Fibroblast of mammary gland (primary cell): ENCODE measurements around the gene RPL31.
A peak's percentile ranks its signal among the peaks of the same experiment; 100 is the strongest.

Source experiments
- DNase-seq: peaks from one replicate; pipeline ENCODE4 v3.0.0-alpha.2; 2010; ENCODE audit warnings: low read depth
- H3K4me3 ChIP-seq: 2 replicates; pipeline ENCODE4 v1.5.1; 2011; ENCODE audit warnings: low read depth, mild to moderate bottlenecking, low read length, moderate library complexity; ENCODE audit not compliant: control insufficient read depth
- TF ChIP-seq, protein P1 (sequence below): conservative IDR thresholded peaks from 2 replicates; pipeline ENCODE4 v1.5.1; 2011; ENCODE audit warnings: low read depth, low read length, inconsistent platforms; ENCODE audit not compliant: control insufficient read depth, insufficient read depth

RPL31 gene

DNA sequence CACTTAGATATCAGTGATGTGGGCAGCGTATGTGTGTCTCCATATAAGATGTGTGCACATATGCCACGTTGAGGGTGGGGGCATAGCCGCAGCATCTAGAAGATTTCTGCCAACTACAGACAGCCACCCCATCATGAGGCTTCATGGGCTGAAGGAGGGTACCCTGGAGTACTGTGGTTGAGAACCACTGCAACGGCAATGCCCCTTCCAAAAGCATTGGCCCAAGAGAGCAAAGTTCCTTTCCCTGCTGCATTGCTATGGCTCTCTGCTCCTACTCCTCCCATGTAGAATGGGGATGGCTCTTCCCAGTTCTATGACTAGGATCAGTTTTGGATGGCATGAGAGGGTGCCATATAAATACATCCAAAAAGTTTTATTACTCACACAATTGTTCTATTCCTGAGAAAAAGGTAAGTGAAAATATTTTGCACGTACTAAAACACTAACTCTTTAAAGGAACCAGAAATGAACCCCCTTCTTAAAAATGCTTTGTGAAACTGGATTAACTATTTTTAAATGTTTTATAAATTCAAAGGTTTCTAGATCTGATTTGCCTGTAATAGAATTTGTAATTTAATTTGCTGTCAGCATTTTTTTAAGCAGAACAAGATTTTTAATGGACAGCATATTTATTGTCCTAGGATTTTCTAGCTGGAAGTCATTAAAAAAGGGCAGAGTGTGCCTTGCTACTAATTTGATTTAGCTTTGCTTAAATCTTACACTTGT is 4.4 kb upstream of the RPL31 start:
- TF ChIP-seq, protein P1, sequence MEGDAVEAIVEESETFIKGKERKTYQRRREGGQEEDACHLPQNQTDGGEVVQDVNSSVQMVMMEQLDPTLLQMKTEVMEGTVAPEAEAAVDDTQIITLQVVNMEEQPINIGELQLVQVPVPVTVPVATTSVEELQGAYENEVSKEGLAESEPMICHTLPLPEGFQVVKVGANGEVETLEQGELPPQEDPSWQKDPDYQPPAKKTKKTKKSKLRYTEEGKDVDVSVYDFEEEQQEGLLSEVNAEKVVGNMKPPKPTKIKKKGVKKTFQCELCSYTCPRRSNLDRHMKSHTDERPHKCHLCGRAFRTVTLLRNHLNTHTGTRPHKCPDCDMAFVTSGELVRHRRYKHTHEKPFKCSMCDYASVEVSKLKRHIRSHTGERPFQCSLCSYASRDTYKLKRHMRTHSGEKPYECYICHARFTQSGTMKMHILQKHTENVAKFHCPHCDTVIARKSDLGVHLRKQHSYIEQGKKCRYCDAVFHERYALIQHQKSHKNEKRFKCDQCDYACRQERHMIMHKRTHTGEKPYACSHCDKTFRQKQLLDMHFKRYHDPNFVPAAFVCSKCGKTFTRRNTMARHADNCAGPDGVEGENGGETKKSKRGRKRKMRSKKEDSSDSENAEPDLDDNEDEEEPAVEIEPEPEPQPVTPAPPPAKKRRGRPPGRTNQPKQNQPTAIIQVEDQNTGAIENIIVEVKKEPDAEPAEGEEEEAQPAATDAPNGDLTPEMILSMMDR: no peak
- no peak for DNase-seq
- no peak overlapping the region for H3K4me3 ChIP-seq

DNA sequence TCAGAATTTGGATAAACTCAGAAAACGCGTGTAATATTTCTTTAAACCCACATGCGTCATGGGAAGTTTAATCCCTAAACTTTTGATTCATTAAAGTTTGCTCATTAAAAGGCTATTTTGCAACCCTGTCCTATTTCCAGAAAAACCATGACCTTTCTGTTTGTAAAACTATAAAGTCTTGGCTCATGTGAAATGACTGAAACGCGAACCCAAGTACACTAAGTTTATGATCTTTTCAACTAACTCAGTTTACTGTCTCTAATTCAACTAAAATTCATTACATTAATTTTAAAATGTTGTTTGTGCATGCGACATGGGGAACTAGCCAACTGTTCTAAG is 3.9 kb upstream of the RPL31 start:
- H3K4me3 ChIP-seq: no peak overlapping the region
- TF ChIP-seq, protein P1: no peak
- DNase-seq: peak; percentile 63

DNA sequence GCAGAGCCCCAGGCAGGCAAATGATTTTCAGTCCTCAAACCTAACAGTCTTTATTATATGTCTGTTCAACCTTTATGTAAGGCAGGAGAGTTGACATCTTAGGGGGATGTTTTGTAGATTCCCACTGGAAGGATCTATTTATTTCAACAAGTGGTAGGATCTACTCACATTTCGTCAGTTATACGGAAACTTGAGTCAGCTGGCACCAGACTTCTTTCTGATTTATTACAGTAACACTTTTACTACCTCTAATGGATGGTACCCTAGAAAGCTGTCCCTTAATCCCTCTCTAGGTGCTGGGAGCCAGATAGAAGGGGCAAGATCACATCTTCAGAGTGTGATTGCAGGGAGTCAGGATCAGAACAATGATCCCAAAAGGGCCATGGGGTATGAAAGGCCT is 2.1 kb upstream of the RPL31 start:
- H3K4me3 ChIP-seq: no peak overlapping the region
- no peak for DNase-seq
- TF ChIP-seq, protein P1: no peak

DNA sequence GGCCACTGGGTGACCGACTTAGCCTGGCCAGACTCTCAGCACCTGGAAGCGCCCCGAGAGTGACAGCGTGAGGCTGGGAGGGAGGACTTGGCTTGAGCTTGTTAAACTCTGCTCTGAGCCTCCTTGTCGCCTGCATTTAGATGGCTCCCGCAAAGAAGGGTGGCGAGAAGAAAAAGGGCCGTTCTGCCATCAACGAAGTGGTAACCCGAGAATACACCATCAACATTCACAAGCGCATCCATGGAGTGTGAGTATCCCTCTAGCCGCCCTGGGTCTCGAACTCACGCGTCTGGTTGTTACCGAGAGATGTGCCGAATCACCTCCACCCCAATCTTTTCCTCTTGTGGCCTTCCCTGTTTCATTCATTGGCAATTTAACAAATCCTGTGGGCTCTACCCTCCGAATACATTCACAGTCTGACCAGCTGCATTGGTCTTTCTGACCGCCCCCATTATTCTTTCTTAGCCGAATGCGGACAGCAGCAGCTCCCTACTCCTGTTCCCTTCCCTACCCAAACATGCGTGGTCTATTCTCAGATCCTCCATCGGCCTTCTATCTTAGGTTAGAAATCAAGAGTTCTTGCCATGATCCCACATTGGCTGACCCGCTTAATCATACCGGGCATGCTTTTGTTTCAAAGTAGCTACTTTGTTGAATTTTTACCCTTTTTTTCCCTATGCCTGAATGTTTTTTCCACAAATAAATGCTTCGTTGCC is 631 bp downstream of the RPL31 start:
- TF ChIP-seq, protein P1: no peak
- peak overlapping the region; percentile 96 for H3K4me3 ChIP-seq
- peak; percentile 21 for DNase-seq

DNA sequence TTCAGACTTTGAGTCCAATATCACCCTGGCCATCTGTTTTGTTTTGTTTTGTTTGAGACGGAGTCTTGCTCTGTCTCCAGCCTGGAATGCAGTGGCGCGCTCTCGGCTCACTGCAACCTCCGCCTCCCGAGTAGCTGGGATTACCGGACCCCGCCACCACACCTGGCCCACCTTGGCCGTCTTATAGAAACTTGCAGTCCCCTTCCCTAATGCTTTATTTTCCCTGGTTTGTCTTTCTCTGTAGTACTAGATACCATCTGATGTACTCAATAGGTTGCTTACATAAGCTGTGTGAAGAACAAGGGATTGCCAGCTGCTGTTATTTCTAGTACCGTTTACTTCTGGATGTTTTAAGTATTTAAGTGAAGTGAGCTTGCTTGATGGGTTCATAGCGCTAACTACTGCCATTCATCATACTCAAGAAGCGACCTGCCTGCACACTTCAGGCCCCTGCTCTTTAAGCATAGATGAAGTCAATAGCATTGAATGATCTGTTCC is 1.2 kb downstream of the RPL31 start:
- TF ChIP-seq, protein P1: no peak

DNA sequence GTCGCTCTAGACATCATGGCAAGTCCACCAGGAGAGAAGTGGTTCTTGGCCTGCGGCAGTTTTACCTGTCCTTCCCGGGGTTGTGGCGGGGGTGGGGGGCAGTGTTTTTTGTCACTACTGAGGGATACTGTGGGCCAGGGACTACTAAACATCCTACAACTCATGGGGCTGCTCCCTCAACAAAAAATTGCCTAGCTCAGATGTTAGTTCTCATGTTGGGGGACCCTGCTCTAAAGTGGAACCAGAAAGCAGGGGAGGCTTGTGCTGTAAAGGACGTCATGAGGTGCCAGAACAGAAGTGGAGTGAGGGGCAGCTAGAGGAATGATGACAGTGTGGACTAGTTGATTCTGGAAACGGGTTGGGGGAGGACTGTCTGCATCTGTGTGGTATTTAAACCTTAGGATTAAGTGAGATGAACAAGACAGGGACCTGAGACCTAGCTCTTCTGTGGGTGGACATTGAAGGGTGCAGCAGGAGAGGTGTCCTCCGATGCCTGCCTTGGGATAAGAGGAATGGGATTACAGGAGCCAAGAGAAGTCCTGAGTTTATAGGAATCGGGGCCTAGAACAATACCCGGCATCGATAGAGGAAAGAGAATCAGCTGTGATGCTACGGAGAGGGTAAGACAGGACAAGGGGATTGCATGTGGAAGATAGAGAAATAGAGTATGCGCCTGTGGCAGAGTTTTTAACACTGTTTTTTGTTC is 2.7 kb downstream of the RPL31 start:
- DNase-seq: no peak
- TF ChIP-seq, protein P1: no peak
- peak overlapping the region; percentile 96 for H3K4me3 ChIP-seq

More for the DNA sequence above, 1.2 kb downstream of the RPL31 start:
- no peak for DNase-seq
- H3K4me3 ChIP-seq: peak overlapping the region; percentile 96
